Posterior vena cava (tissue), 2 donors: ENCODE data around the gene SPRR1A. TPM values are rescaled to one million over a fixed set of nuclear protein-coding genes. Genes with fewer than 3 reads are reported as not detected.
A peak's percentile ranks its signal among the peaks of the same experiment; 100 is the strongest.
"Not testable (repeated sequence)": the region's sequence is repeated elsewhere in the genome, so short reads cannot be mapped to it uniquely, and the experiment has no call there.

Experiments used
- DNase-seq: peaks from one replicate; pipeline ENCODE4 v3.0.0-alpha.2; 2020; ENCODE audit warnings: low spot score
- intact Hi-C, 2 donors: fragments of 100-400 bp; cut with DNase I; formaldehyde crosslinking; loops; one replicate each; pipeline versions ENCODE4 v1.14.1 to v1.14.2; 2022 to 2023
- total RNA-seq, 2 donors: library from RNA; stranded (reverse); fragmentation: NEBNext Ultra II Directional; extraction: Animal tissue kit (Norgen Biotek cat#: 25700); gene quantifications; one replicate each; pipeline ENCODE4 v1.2.1, GENCODE V29; 2021
- donor health status: DM: yes; HTN: yes; CAD: no.
- donor health status: DM: yes; HTN: yes; CAD: no.

SPRR1A gene
- total RNA-seq, 2 donors from 2014 or later, result not detected

DNA sequence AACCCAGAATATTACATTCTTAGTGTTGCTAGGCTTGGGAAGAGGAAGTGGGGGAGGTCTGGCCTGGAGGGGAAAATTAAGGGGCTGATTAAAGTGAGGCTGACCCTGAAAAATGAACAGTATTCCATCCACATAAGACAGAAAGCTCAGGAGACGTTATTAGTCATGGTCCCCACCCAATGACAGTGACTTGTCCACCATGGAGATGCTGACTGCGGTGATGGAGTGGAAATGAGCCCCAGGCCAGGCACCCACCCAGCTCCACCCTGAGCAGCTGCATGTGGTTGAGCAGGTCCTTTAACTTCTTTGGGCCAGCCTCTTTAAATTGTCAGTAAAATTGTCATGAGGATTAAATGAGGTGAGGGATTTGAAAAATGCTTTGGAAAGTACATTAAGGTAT lies 14.8 kb upstream of the SPRR1A start:
- intact Hi-C loops, result no loop called here
- no peak for DNase-seq

DNA sequence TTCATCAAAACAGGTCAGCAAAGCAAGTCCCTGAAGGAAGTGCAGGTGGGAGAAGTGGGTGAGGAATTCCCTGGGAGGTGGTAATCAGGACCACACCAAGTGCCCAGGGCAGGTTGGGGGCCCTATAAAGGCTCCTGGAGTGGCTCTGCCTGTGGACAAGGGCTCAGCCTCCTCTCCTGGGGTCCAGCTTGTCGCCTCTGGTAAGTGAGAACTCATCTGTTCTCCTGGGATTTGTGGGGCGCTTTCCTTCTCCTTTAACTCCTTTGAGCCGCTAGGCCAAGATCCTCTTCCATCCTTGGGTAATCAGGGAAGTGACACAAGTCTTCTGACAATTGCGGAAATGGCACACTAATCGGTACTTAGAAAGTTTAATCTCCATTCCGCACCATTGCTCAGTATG lies 13.4 kb upstream of the SPRR1A start, which contains the start of gene SPRR4:
TSS of gene SPRR4 (plus strand) at position 154 of the 400 bp plus-strand sequence. CDS start 1,243 bp downstream, outside the sequence.
- no peak for DNase-seq
- intact Hi-C loops, result no loop called here

DNA sequence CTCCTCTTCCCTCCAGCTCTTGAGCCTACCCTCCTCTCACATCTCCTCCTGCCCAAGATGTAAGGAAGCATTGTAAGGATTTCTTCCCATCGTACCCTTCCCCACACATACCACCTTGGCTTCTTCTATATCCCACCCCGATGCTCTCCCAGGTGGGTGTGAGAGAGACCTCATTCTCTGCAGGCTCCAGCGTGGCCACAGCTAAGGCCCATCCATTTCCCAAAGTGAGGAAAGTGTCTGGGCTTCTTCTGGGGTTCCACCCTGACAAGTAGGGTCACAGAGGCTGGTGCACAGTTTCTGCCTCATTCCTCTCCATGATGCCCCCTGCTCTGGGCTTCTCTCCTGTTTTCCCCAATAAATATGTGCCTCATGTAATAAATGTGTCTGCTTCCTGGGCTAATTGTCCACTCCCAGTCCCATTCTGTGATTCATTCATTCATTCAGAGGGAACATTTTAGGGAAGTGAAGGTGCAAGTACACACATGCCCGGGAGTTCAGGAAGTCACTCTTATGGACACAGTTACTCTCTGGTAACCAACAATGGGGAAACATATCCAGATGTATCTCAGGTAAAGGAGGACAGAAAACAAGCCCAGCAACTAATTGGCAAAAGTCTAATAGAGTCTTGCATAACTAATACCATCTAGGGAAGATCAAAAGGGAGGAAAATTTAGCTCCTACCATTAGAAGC lies 11.5 kb upstream of the SPRR1A start:
- intact Hi-C loops, result no loop called here
- DNase-seq, result no peak

DNA sequence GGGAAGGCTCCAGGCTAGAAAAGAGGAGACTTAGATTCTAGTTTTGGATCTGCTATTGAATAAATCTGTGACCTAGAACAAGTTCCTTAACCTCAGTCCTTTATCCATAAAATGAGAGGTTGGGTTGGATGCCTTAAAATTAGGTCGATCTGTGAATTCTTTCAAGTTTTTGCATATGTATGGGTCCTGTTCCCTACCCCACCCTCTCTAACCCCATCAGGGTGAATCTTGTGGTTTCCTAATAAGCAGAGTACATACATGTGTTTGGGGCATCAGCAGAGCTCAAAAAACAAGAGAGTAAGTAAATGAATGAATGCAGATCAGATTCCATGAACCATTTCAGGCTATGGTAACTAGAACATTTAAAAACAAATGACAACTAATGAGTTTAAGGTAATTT lies 7.2 kb upstream of the SPRR1A start:
- intact Hi-C loops, result no loop called here
- DNase-seq, result no peak

DNA sequence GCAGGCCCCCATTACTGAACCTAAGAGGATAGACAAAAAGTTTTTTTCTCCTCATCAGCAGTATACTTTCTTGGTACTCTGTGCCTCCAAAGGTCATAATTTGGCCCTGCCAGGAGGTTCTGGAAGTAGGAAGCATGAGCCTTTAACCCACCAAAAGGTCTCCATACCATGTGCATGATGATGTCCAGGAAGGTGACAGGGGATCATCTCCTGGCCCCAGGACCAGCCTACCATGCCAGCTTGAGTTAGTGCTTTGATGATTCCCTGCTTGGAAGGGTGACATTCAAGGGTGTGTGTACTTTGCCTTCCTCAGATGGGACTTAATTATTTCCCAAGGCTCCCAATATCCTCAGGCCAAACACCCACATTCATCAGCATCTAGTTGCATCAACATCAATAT lies 6.3 kb upstream of the SPRR1A start:
- DNase-seq, result no peak
- intact Hi-C loops, result no loop called here

DNA sequence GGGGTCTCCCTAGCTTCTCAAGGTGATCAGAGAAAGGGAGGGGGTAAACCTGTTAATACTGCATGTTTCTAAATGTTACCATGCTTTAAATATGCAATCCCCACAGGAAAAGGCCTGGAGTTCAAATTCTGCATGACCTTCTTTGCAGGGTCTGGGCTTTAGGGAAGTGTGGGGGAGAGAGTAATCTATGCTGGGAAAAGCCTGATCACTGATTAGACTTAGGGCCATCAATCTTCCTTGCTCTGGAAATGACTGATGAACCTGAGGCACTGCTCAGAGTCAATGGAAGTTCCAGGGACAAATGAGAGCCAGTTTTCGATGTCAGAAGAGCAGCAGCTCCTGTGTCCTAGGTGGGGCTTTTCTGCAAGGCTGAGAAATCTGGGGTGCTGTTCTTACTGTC lies 3.2 kb upstream of the SPRR1A start:
- DNase-seq, result no peak
- intact Hi-C loops, result no loop called here

DNA sequence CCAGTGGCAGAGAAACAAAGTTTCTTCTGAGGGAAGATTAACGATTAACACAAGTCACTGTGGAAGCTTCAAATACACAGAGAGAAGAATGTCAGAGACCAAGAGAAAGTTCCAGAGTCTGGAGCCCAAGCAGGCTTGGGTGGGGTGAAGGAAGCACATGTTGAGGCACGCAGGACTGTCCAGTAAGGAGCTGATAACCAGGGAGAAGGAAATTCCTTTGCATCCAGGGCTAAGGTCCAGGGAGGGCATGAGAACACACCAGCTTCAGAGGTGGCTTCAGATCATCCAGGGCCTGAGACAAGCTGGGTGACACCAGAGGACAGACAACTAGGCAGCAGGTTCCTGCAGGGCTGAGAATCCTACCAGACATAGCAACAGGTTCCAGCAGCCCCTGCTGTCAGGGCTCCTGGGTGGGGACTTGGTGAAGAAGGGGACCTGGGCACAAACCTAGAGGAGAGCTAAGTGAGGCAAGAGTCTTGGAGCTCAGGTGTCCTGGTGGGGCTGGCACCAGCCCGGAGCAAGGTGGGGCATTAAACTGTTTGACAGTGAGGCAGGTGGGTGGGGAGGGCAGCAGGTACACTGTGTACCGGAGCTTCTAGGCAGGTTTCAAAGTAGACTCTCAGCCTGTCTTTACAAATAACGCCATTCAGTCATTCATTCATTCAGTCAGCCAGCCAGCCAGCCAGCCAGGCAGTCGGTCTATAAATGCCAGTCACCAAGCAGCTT lies 2.6 kb upstream of the SPRR1A start:
- intact Hi-C loops, result no loop called here
- DNase-seq, result no peak

DNA sequence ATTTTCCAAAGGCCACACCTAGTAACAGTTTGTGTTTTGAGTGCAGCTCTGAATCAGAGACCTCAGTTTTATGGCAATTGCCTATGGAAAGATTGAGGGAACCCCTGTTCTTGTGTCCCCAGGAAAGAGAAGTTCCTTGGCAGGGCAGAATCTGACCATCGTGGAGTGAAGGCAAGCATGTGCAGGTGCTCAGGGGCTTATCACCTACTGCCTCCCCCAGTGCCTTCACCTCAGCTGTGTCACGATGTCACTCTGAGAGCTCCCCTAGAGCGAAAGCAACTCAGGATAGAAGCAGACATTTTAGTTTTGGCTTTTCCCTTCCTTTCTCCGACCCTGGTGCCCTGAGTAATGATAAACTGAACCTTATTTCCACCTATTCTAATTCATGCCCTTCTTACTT lies 1.8 kb upstream of the SPRR1A start:
- DNase-seq, result no peak
- intact Hi-C loops, result no loop called here

DNA sequence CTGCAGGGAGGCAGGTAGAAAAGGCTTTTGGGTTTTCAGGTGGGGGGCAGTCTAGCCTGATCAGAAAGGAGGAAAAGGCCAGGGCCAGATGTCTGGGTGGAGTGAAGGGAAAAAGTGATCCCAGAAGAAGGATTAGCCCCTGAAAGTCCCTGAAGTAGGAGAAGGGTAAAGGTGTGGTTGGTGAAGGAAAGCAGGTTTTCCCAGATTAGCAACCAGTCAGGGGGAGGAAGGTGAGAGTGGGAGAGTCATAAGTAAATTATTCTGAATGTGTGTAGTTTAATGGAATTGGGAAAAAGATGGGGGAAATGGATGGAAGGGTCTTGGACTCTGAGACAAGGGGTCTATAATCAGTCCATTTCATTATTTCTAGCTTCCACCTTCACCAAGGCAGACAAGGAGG lies 647 bp upstream of the SPRR1A start:
- DNase-seq, result no peak
- intact Hi-C loops, result no loop called here

DNA sequence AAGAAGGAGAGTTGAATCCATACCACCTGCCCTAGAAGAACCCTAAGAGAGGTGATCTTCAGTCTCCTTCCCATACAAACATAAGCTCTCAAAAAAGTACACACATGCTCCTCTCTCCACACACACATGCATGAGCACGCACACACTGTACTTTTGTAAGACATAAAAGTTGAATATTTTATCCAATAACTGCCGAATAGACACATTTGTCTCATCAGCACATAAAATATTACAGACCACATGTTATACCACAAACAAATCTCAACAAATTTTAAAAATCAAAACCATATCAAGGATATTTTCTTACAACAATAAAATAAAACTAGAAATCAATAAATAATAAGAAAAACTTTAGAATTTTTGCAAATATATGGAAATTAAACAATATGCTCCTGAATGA lies 2.7 kb downstream of the SPRR1A start:
- intact Hi-C loops, result no loop called here

DNA sequence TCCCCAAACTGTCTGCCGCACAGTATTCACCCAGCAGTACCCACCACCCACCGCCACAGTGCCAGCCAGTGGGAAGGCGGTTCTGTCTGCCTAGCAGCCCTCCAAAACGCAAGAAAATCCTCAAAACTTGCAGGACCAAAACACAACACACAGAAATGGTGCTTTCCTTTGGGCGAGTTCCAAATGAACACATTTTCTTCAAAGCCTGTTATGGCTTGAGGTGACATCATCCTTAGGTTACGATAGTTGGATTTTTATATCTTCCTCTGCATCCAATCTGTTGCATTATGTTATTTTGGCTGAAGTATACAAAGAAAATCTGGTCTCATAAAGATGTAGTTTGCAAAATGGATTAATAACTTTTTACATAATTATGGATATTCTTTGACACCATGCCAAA lies 9.3 kb downstream of the SPRR1A start:
- DNase-seq, result no peak
- intact Hi-C loops, result no loop called here

More for the DNA sequence above, 2.7 kb downstream of the SPRR1A start:
- DNase-seq, result no peak

DNA sequence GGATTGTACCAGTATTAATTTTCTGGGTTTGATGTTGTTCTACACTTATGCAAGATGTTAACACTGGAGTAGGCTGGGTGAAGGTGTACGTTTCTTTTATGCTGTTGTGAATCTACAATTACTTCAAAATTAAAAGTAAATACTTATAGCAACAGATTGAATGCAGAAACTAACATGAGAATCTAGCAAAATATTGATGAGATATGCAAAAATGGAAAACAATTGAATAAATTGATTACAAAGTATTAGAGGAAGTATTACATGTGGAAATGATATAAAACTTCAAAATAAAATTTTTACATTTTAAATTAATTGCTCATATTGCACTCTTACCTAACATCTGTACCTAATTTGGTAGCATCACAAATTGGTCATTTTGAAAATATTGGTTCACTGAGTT lies 12.0 kb downstream of the SPRR1A start:
- no peak for DNase-seq
- intact Hi-C loops, result no loop called here

DNA sequence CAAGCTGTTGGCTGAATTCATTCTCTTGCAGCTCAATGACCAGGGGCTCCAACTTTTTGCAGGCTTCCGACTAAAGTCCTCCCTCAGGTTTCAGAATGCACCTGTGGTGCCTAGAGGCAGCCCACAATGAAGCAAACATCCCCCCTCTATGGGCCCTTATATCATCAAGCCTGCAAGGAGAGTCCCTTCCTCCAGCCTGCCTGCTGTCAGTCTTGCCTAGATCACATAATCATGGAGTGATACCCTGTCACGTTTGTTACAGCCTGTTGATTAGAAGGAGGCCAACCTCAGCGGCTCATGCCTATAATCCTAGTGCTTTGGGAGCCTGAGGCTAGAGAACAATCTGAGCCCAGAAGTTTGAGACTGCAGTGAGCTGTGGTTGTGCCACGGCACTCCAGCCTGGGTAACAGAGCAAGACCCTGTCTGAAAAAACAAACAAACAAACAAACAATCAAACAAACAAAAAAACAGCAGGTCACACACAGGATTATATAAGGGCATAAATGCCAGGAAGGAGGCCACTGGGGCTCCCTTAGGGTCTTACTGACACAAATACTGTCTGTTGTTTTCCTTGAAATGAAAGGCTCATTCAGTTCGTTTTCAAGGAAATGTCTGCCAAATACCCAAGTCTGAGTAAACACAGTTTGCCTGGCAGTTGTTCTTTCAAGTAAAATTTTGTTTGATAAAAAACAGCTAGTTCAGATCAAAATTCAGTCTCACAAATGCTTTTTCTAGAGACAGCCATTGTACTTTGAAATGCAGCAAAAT lies 12.9 kb downstream of the SPRR1A start:
- intact Hi-C loops, result no loop called here
- DNase-seq, result no peak

DNA sequence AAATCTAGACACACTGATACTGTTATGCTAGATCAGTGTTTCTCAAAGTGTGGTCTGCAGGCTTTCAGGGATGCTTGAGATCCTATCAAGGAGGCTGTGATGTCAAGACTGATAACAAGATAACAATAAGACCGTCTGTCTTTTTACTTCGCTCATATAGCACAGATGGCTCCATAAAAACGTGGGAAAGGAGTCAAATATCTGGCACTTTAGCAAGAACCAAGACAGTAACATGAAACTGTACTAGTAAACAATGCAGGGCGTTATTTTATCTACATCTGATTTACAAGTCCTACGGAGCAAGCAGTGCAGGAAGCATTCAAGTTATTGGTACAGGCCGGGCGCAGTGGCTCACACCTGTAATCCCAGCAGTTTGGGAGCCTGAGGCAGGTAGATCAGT lies 14.0 kb downstream of the SPRR1A start:
- no peak for DNase-seq
- intact Hi-C loops, result no loop called here

DNA sequence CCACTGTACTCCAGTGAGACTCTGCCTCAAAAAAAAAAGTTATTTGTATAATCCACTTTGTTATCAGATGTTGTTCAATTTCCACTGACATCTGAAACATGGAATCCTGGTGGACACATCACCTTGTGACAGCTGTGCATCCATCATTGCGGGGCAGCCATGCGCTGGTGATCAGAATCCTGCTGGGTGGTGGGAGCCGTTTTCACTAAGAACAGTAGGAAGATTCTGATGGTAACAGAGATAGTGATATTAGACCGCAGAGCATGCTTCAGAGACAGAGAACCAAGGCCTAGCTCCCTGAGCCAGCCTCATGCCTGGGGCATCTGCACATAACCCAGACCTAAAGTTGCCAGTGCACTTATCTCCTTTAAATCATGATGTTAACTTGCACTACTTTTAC lies 14.6 kb downstream of the SPRR1A start:
- intact Hi-C loops, result no loop called here
- no peak for DNase-seq

DNA sequence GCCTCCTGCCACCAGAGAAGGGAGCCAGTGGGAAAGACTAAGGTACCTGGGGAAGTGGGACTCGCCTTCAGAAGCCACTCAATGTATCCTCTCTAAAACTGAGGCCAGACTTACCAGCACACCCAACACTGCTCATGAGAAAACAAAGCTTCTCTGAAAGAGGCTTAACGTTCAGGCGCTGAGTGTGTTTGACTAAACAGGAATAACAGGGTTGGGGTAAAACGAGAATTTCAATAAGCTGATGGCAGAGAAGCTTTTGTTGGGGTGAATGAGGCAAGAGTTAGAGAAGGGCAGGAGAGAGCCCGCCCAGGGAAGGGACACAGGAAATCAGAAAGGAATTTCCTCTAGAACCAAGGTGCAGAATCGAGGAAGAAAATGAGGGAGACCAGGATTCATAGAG lies 15.9 kb downstream of the SPRR1A start:
- intact Hi-C loops, result no loop called here
- no peak for DNase-seq

DNA sequence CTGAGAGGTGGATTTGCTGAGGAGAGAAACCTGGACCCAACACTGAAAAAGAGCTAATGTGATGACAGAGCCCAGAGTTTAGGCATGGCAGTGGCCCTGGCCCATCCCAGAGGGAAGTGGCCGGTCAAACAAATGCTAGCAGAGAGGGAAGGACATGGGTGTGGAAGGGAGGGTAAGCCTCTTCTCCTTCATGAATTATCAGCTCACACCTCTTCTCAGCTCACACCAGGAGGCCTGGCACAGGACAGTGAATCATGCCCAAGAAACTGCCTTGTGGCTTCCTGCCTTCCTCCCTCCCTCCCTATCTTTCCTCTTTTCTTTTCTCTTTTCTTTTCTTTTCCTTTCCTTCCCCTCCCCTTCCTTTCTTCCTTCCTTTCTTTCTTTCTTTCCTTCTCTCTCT lies 16.4 kb downstream of the SPRR1A start:
- DNase-seq, result peak; percentile 29
- intact Hi-C loops, result no loop called here

DNA sequence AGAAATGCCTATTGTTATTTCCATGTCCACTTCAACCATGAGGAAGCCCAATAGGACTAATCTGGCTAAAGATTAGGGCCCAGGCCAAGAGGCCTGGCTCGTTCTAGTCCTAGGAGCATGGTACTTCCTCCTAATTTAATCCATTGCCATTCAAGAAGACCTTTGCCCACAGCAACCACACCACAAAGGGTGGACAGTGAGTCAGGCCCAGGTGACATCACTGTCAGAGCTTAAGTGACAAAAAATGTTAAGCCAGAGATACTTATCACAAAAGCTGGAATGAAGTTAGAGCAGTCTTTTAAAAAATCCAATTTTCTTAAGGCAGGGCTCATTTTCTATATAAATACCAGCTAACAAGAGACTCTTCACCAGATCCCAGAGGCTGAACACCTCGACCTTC lies 17.5 kb downstream of the SPRR1A start, which contains the start of gene SPRR3:
TSS of gene SPRR3 (plus strand) at position 368 of the 400 bp plus-strand sequence. CDS start 1,272 bp downstream, outside the sequence.
- DNase-seq, result no peak
- intact Hi-C loops, result no loop called here

DNA sequence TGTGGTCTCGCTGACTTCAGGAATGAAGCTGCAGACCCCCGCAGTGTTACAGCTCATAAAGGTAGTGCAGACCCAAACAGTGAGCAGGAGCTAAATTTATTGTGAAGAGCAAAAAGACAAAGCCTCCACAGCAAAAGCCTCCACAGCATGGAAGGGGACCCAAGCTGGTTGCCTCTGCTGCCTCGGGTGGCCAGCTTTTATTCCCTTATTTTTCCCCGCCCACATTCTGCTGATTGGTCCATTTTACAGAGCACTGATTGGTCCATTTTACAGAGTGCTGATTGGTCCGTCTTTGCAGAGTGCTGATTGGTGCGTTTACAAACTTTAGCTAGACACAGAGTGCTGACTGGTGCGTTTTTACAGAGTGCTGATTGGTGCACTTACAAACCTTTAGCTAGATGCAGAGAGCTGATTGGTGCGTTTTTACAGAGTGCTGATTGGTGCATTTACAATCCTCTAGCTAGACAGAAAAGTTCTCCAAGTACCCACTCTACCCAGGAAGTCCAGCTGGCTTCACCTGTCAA lies 27.4 kb downstream of the SPRR1A start:
- intact Hi-C loops, DNase-seq: not testable (repeated sequence)

DNA sequence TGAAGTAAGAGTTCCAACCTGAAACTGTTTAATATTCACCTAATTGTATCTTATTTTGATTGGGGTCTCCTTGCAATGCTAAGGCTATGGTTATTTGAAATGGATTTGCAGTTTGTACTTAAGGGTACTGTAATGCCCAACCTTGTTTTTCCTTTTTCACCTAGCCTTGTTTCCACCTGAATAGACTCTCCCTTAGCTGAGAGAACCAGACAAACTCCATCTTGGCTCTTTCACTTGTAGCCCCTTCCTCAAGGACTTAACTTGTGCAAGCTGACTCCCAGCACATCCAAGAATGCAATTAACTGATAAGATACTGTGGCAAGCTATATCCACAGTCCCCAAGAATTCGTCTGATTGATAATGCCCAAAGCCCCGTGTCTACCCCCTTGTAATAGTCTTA lies 37.9 kb downstream of the SPRR1A start:
- DNase-seq, intact Hi-C loops: not testable (repeated sequence)
